NCI-H510A treated with DMSO at 0.1 percent for 48 hours (cell line): ENCODE data around the gene NGEF.

ENCODE experiments used
- DNase-seq: peaks from one replicate; lab custom pipeline; 2025; lab: John Stamatoyannopoulos, UW

Gene NGEF

GRCh38 chr2:232967474-232967873 lies 45.6 kb downstream of the NGEF start:
- no peak for DNase-seq

- DNase-seq, result no peak
Measured at GRCh38 chr2:232966122-232966521, 46.9 kb downstream of the NGEF start.

- no peak for DNase-seq
Measured at GRCh38 chr2:232963913-232964312, 49.1 kb downstream of the NGEF start.

- DNase-seq, result no peak
Measured at GRCh38 chr2:232960862-232961261, 52.2 kb downstream of the NGEF start.

GRCh38 chr2:232959139-232959538 lies 53.9 kb downstream of the NGEF start:
- DNase-seq, result no peak

GRCh38 chr2:232957657-232958090 lies 55.4 kb downstream of the NGEF start:
- no peak for DNase-seq

- DNase-seq, result no peak
Measured at GRCh38 chr2:232955856-232956255, 57.2 kb downstream of the NGEF start.

- no peak for DNase-seq
Measured at GRCh38 chr2:232954691-232955090, 58.4 kb downstream of the NGEF start.

GRCh38 chr2:232951891-232952290 lies 61.2 kb downstream of the NGEF start:
- no peak for DNase-seq

- no peak for DNase-seq
Measured at GRCh38 chr2:232951181-232951580, 61.9 kb downstream of the NGEF start.

GRCh38 chr2:232950751-232951150 lies 62.3 kb downstream of the NGEF start:
- no peak for DNase-seq

GRCh38 chr2:232949016-232949415 lies 64.0 kb downstream of the NGEF start:
- no peak for DNase-seq

GRCh38 chr2:232942831-232943230 lies 70.2 kb downstream of the NGEF start:
- no peak for DNase-seq

- no peak for DNase-seq
Measured at GRCh38 chr2:232941912-232942594, 71.0 kb downstream of the NGEF start.

GRCh38 chr2:232941400-232941799 lies 71.7 kb downstream of the NGEF start:
- no peak for DNase-seq

GRCh38 chr2:232940724-232941123 lies 72.3 kb downstream of the NGEF start:
- DNase-seq, result no peak

- no peak for DNase-seq
Measured at GRCh38 chr2:232937278-232937906, 75.7 kb downstream of the NGEF start.

GRCh38 chr2:232931636-232932035 lies 81.4 kb downstream of the NGEF start:
- DNase-seq, result no peak

GRCh38 chr2:232930059-232930400 lies 83.0 kb downstream of the NGEF start:
- no peak for DNase-seq

- no peak for DNase-seq
Measured at GRCh38 chr2:232929303-232930058, 83.6 kb downstream of the NGEF start.

GRCh38 chr2:232928551-232929302 lies 84.3 kb downstream of the NGEF start:
- DNase-seq, result no peak

GRCh38 chr2:232927793-232928550 lies 85.1 kb downstream of the NGEF start:
- DNase-seq, result no peak
